Measurements from ENCODE around the gene TSC22D2. TPM values are rescaled to one million over a fixed set of nuclear protein-coding genes. Genes with fewer than 3 reads are reported as not detected.

TSC22D2 gene
- total and polyA plus RNA-seq, 2 donors (not counting 3 experiments of a cell fraction or from before 2014, with no cell fraction given): 7.6 to 43.9 TPM

DNA sequence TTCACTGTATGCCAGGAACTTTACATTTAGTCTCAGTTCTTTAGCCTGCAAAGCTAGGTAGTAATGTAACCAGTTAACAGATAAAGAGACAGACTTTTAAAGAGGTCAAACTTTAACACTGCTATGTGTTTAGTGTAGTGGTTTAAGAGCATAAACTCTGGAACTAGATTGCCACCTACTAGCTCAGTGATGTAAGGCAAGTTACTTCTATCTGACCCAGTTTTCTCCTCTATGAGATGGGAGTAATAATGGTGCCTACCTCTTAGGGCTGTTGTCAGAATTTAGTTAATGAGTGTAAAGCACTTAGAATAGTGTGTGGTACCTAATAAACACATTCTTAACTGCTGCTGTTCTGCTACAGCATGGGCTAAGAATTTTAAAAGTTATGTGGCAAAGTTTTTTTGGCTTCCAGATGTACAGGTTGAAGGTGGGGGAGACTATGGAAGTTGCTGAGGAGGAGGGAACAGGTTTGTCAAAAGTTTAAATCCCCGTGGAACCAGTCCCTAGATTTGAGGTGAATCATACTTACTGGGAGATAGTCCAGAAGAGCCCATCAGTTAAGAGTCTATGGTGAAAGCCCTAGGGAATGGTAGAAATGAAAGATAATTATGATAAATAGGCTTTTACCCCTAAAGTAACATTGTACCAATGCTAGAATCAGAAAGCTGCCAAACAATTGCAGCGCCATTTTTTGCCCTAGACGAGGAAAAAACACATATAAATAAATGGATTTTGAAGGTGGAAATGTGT, 13.9 kb downstream of the TSC22D2 start:
- peaks cover 26% of the 10 kb centered on the region for H3K4me1 ChIP-seq (ENCODE audit: control insufficient read depth, extremely low read depth, insufficient read depth, low read length)
- ChIA-PET CTCF (interaction anchor here (1.7 to 2.1 kb wide), 2 partner anchors 9 to 74 kb away, joined by 5 read pairs; no protein-coding TSS in a partner anchor), POLR2A (no interaction called here)
- intact Hi-C loops (cut with micrococcal nuclease): no loop called here
- no peaks in the 10 kb centered on the region for H3K9me1 ChIP-seq (replicated peaks; ENCODE audit: control insufficient read depth, extremely low read depth, insufficient read depth, low read length)
- no TSS peak for BruUV-seq (replicated peaks)
- no peaks in the 10 kb centered on the region for H3K9me3 ChIP-seq (replicated peaks; ENCODE audit: control insufficient read depth, insufficient read depth, low read length)
- H3K4me2 ChIP-seq (ENCODE audit: insufficient read depth, low read length): no peak overlapping the region
- dilution Hi-C loops (cut with MboI; ENCODE audit: extremely low pct_ligation_motif_present, low sequenced_read_pairs): loop anchor here (25.0 kb wide), 1 partner anchor 185 kb away; no protein-coding TSS in a partner anchor
- H4K20me1 ChIP-seq (replicated peaks; ENCODE audit: control insufficient read depth, extremely low read depth, insufficient read depth, low read length): peaks cover 27% of the 10 kb centered on the region
- no peaks in the 10 kb centered on the region for H3K27me3 ChIP-seq (ENCODE audit: control insufficient read depth in 2 of 2, insufficient read depth in 2 of 2, low read length in 2 of 2)
- peaks cover 98% of the 10 kb centered on the region for H3K79me2 ChIP-seq (ENCODE audit: control insufficient read depth, insufficient read depth, low read length)
- FAIRE-seq (no peak), DNase-seq (ENCODE audit: low read depth, low spot score) (no peak)
- H3K9ac ChIP-seq (replicated peaks; ENCODE audit: extremely low read depth, insufficient read depth, low read length): no peak overlapping the region
- H3K4me3 ChIP-seq (replicated peaks in 1 of 3; ENCODE audit: insufficient read depth in 1 of 3, low read depth in 1 of 3, low read length in 3 of 3): no peak overlapping the region
- H2AFZ ChIP-seq (ENCODE audit: low read depth, low read length): no peak overlapping the region
- H3K27ac ChIP-seq (ENCODE audit: insufficient read depth, low read depth, low read length): no peak overlapping the region
- TF ChIP-seq, protein P1, sequence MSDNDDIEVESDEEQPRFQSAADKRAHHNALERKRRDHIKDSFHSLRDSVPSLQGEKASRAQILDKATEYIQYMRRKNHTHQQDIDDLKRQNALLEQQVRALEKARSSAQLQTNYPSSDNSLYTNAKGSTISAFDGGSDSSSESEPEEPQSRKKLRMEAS (IDR thresholded peaks at IDR 0.05; ENCODE audit: insufficient read depth, insufficient read length): no peak
- TF ChIP-seq EZH2 (IDR thresholded peaks at IDR 0.05; ENCODE audit: borderline replicate concordance, low read depth, low read length, severe bottlenecking): no peak
- no peak for TF ChIP-seq JUN (IDR thresholded peaks at IDR 0.05; ENCODE audit: borderline replicate concordance, insufficient read depth, insufficient read length, low read depth)
- no peak for TF ChIP-seq GATA2 (IDR thresholded peaks at IDR 0.05; ENCODE audit: insufficient read depth, insufficient read length, low read depth, low read length)
- TF ChIP-seq, protein P2, sequence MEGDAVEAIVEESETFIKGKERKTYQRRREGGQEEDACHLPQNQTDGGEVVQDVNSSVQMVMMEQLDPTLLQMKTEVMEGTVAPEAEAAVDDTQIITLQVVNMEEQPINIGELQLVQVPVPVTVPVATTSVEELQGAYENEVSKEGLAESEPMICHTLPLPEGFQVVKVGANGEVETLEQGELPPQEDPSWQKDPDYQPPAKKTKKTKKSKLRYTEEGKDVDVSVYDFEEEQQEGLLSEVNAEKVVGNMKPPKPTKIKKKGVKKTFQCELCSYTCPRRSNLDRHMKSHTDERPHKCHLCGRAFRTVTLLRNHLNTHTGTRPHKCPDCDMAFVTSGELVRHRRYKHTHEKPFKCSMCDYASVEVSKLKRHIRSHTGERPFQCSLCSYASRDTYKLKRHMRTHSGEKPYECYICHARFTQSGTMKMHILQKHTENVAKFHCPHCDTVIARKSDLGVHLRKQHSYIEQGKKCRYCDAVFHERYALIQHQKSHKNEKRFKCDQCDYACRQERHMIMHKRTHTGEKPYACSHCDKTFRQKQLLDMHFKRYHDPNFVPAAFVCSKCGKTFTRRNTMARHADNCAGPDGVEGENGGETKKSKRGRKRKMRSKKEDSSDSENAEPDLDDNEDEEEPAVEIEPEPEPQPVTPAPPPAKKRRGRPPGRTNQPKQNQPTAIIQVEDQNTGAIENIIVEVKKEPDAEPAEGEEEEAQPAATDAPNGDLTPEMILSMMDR (IDR thresholded peaks at IDR 0.05; ENCODE audit: extremely low read depth in 1 of 2, insufficient read depth in 1 of 2, low read depth in 1 of 2, low read length in 2 of 2): no peak
- TF ChIP-seq FOS (IDR thresholded peaks at IDR 0.05; ENCODE audit: borderline replicate concordance, insufficient read depth, low read length): no peak
- no peak for TF ChIP-seq POLR2A (IDR thresholded peaks at IDR 0.05; ENCODE audit: low read depth, low read length)
- no peak for TF ChIP-seq MYC (IDR thresholded peaks at IDR 0.05; ENCODE audit: low read depth, low read length)
- TF ChIP-seq POLR2AphosphoS5 (IDR thresholded peaks at IDR 0.05; ENCODE audit: insufficient read depth, low read depth, low read length): no peak
- peaks cover 0 to 7% of the 10 kb centered on the region in 2 experiments for H3K36me3 ChIP-seq (ENCODE audit: control insufficient read depth in 2 of 2, extremely low read depth in 1 of 2, insufficient read depth in 2 of 2, low read length in 2 of 2)

Data from endothelial cell of umbilical vein (primary cell).